Spleen (tissue), 7 donors: ENCODE data around the gene NXPH3.

Experiments used
- POLR2A ChIP-seq, 3 donors: fragments of 450-650 bp; IDR thresholded peaks; one replicate each; pipeline ENCODE4 v1.5.1; 2017; ENCODE audit warnings: antibody characterized with exemption in 3 of 3, mild to moderate bottlenecking in 1 of 3
- TF ChIP-seq, protein P1 (sequence below), 11 experiments: fragments of 200-600 bp in 7 of 11; fragments of 450-650 bp in 4 of 11; sonication (generic) in 4 of 11; IDR thresholded peaks in 8 of 11; conservative IDR thresholded peaks in 3 of 11; 1 replicate in 7 of 11; 2 replicates in 4 of 11; pipeline versions ENCODE4 v1.4.0 to v1.8.0; 2016 to 2021; ENCODE audit warnings: antibody characterized with exemption in 11 of 11, inconsistent platforms in 4 of 11, mild to moderate bottlenecking in 1 of 11
- donor health status: DM: no; HTN: no; CAD: no; lungs with moderate emphysema.
- donor health status: DM: no; HTN: no; CAD: no.
- donor health status: DM: no; HTN: no; CAD: no.

DNA sequence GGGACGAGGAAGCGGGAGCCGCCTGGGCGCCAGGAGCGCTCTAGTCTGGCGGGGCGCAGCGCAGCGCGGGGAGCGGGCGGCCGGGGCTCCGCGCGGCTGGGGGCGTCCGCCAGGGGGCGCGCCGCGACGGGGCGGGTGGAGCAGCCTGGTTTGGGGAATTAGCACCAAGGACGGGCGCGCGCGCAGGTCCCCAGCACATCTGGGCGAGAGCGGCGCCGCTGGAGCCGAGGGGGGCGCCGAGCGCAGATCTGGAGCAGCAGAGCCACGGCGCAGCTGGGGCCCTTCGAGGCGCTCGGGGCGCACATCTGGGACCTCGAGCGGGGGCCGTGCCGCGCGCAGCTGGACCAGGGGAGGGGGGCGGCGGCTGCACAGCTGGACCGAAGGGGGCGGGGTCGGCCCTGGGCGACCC lies at the start of gene NXPH3:
- TF ChIP-seq, protein P1, sequence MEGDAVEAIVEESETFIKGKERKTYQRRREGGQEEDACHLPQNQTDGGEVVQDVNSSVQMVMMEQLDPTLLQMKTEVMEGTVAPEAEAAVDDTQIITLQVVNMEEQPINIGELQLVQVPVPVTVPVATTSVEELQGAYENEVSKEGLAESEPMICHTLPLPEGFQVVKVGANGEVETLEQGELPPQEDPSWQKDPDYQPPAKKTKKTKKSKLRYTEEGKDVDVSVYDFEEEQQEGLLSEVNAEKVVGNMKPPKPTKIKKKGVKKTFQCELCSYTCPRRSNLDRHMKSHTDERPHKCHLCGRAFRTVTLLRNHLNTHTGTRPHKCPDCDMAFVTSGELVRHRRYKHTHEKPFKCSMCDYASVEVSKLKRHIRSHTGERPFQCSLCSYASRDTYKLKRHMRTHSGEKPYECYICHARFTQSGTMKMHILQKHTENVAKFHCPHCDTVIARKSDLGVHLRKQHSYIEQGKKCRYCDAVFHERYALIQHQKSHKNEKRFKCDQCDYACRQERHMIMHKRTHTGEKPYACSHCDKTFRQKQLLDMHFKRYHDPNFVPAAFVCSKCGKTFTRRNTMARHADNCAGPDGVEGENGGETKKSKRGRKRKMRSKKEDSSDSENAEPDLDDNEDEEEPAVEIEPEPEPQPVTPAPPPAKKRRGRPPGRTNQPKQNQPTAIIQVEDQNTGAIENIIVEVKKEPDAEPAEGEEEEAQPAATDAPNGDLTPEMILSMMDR (IDR thresholded peaks at IDR 0.05 in 8 of 11, conservative IDR thresholded peaks at IDR 0.05 in 3 of 11), result peak in 6 of 11 experiments; percentile 24 to 74 (median 66)
- TF ChIP-seq POLR2A (IDR thresholded peaks at IDR 0.05), result no peak
